Pancreas (tissue), 10 donors: ENCODE measurements around the gene KCNG2. TPM values are rescaled to one million over a fixed set of nuclear protein-coding genes. Genes with fewer than 3 reads are reported as not detected.

Experiments used
- ATAC-seq, 4 donors: fragments of 200-7000 bp; cut with Tn5 transposase; one replicate each; pipeline versions ENCODE4 v1.8.0 to v1.9.1; 2020; ENCODE audit warnings: mild to moderate bottlenecking in 4 of 4, moderate library complexity in 4 of 4
- DNase-seq, 6 donors: peaks; one replicate each; pipeline ENCODE4 v3.0.0-alpha.2; 2020
- FAIRE-seq: peaks from 2 replicates; lab custom pipeline; 2012; peaks lifted over from hg19 to GRCh38; lab: Jason Lieb, UNC
- H3K27ac ChIP-seq, 4 donors: fragments of 200-600 bp; sonication (generic); 1 replicate in 3 of 4; 2 replicates in 1 of 4; pipeline versions ENCODE4 v1.5.0 to v1.8.0; 2020
- H3K27me3 ChIP-seq, 4 donors: fragments of 200-600 bp; one replicate each; pipeline ENCODE4 v1.8.0; 2021
- H3K36me3 ChIP-seq, 3 donors: fragments of 200-600 bp; sonication (generic) in 1 of 3; one replicate each; pipeline versions ENCODE4 v1.5.0 to v1.8.0; 2020 to 2021
- H3K4me1 ChIP-seq, 3 donors: fragments of 200-600 bp; one replicate each; pipeline ENCODE4 v1.8.0; 2021
- H3K4me3 ChIP-seq, 4 donors: fragments of 200-600 bp; sonication (generic) in 2 of 4; one replicate each; pipeline versions ENCODE4 v1.5.0 to v1.8.0; 2020 to 2021
- H3K9me3 ChIP-seq, 4 donors: fragments of 200-600 bp; one replicate each; pipeline ENCODE4 v1.8.0; 2021
- WGBS, 2 donors: extraction: QIAGEN DNeasy Blood & Tissue Kit; methylation state at CpG; one replicate each; pipeline ENCODE4 v1.1.7; 2013; 5-methylcytosine and 5-hydroxymethylcytosine counted together
- intact Hi-C, 3 donors: fragments of 100-400 bp; cut with DNase I; formaldehyde crosslinking; loops; one replicate each; pipeline versions ENCODE4 v1.11.1 to v1.14.2; 2022
- polyA plus RNA-seq, 2 donors: library from polyadenylated mRNA; stranded (reverse); fragments of 200-250 nt; gene quantifications; one replicate each; pipeline ENCODE4 v1.2.3, GENCODE V29; 2013
- total RNA-seq, 6 donors: library from RNA; stranded (reverse); fragmentation: NEBNext Ultra II Directional in 4 of 6; extraction: Animal tissue kit (Norgen Biotek cat#: 25700) in 4 of 6; gene quantifications; one replicate each; pipeline versions ENCODE4 v1.2.1 to v1.2.4, GENCODE V29; 2021 to 2023
- TF ChIP-seq, protein P1 (sequence below), 4 donors: fragments of 200-600 bp; sonication (generic) in 3 of 4; IDR thresholded peaks; one replicate each; pipeline versions ENCODE4 v1.5.0 to v1.8.0; 2021; ENCODE audit warnings: antibody characterized with exemption in 4 of 4
- donor health status: healthy with polysubstance abuse.
- donor health status: DM: no; HTN: no; CAD: no; lungs with moderate emphysema.
- donor health status: DM: no; HTN: no; CAD: no.
- donor health status: control.
- donor health status: control.
- donor health status: Bipolar disorder and iron deficiency.
- donor health status: DM: yes; HTN: yes; CAD: no.
- donor health status: DM: no; HTN: no; CAD: no.
- donor health status: DM: no; HTN: no; CAD: no.
- donor health status: DM: yes; HTN: yes; CAD: no.

The KCNG2 gene
- total and polyA plus RNA-seq, 8 donors: 0.12 to 0.22 (median 0.13) TPM; not detected in 5

DNA sequence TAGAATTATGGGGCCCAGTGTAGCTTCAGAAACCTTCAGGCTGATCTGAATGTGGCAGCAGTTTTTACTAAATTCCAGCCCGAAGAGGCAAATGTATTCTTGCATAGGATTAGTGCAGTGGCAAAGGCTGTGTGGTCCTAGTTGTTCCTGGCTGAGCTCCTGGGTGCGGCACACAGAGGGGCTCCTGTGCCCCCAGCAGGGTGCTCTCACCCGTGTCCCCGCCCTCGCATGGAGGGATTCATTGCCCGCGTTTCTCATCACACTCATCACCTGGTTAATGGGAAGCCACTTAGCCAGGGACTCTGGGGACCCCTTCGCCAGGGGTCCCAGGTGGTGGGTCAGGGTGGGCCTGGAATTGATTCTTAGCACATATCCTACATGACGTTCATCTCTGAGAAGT, 3.9 kb downstream of the KCNG2 start:
- Histone ChIP-seq H3K4me3 (no peak overlapping the region), H3K4me1 (peaks cover 0 to 12% (median 9%) of the 10 kb centered on the region in 3 donors), H3K27me3 (peaks cover 0 to 27% (median 5%) of the 10 kb centered on the region in 4 donors), H3K9me3 (no peaks in the 10 kb centered on the region), H3K36me3 (no peaks in the 10 kb centered on the region), H3K27ac (no peak overlapping the region)
- no peak for ATAC-seq
- 82 to 93% methylated on average over 9 of the region's 9 CpGs for WGBS, 2 donors
- TF ChIP-seq, protein P1, sequence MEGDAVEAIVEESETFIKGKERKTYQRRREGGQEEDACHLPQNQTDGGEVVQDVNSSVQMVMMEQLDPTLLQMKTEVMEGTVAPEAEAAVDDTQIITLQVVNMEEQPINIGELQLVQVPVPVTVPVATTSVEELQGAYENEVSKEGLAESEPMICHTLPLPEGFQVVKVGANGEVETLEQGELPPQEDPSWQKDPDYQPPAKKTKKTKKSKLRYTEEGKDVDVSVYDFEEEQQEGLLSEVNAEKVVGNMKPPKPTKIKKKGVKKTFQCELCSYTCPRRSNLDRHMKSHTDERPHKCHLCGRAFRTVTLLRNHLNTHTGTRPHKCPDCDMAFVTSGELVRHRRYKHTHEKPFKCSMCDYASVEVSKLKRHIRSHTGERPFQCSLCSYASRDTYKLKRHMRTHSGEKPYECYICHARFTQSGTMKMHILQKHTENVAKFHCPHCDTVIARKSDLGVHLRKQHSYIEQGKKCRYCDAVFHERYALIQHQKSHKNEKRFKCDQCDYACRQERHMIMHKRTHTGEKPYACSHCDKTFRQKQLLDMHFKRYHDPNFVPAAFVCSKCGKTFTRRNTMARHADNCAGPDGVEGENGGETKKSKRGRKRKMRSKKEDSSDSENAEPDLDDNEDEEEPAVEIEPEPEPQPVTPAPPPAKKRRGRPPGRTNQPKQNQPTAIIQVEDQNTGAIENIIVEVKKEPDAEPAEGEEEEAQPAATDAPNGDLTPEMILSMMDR (IDR thresholded peaks at IDR 0.05): no peak
- no peak for FAIRE-seq
- intact Hi-C loops: no loop called here
- no peak for DNase-seq

DNA sequence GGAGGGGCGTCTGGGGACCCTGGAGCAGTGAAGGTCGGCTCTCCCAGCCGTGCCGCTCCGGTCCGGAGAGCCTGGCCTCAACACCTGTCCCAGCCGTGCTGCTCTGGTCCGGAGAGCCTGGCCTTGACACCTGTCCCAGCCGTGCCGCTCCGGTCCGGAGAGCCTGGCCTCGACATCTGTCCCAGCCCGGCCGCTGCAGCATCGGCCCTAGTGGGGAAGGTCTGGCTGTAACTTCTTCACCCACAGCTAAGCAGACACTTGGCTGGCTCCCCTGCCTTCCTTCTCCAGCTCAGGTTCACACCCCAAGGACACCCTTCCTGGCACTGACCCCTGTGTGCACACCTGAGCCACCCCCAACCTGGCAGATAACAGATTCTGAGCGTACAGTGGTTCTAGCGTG, 4.6 kb downstream of the KCNG2 start:
- DNase-seq: no peak
- no peaks in the 10 kb centered on the region for H3K36me3 ChIP-seq
- 66 to 75% methylated on average over 18 of the region's 18 CpGs for WGBS, 2 donors
- no peak overlapping the region for H3K4me3 ChIP-seq
- no peak overlapping the region for H3K27ac ChIP-seq
- intact Hi-C loops: no loop called here
- H3K9me3 ChIP-seq: no peaks in the 10 kb centered on the region
- peaks cover 0 to 21% (median 5%) of the 10 kb centered on the region in 4 donors for H3K27me3 ChIP-seq
- peaks cover 0 to 12% (median 9%) of the 10 kb centered on the region in 3 donors for H3K4me1 ChIP-seq
- FAIRE-seq: no peak
- TF ChIP-seq, protein P1 (IDR thresholded peaks at IDR 0.05): no peak
- no peak for ATAC-seq

DNA sequence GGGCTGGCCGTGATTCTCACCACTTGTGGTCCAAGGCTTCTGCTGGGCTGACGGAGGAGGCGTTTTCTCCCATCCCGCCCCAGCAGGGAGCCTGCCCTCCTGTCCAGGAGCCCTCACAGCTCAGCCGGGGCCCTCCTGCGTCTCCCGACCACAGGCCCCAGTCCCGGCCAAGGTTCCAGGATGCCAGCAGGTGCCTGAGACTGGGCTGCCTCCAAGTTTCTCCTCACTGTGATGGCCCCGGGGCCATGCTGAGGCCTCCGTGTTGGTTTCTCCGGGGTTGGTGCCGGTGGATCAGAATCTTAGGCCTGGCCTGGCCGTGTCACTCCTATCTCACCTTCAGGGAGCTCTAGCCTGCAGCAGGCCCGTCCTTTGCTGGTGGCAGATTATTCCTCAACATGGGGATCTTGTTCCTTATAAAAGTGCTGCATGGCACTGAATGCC, 5.9 kb downstream of the KCNG2 start:
- Histone ChIP-seq H3K36me3 (no peaks in the 10 kb centered on the region), H3K27ac (no peak overlapping the region), H3K27me3 (peaks cover 0 to 17% (median 4%) of the 10 kb centered on the region in 4 donors), H3K4me1 (peaks cover 0 to 6% (median 4%) of the 10 kb centered on the region in 3 donors), H3K4me3 (no peak overlapping the region), H3K9me3 (no peaks in the 10 kb centered on the region)
- intact Hi-C loops: no loop called here
- ATAC-seq (no peak), DNase-seq (no peak), FAIRE-seq (no peak)
- TF ChIP-seq, protein P1 (IDR thresholded peaks at IDR 0.05): no peak
- 86 to 87% methylated on average over 14 of the region's 14 CpGs for WGBS, 2 donors

DNA sequence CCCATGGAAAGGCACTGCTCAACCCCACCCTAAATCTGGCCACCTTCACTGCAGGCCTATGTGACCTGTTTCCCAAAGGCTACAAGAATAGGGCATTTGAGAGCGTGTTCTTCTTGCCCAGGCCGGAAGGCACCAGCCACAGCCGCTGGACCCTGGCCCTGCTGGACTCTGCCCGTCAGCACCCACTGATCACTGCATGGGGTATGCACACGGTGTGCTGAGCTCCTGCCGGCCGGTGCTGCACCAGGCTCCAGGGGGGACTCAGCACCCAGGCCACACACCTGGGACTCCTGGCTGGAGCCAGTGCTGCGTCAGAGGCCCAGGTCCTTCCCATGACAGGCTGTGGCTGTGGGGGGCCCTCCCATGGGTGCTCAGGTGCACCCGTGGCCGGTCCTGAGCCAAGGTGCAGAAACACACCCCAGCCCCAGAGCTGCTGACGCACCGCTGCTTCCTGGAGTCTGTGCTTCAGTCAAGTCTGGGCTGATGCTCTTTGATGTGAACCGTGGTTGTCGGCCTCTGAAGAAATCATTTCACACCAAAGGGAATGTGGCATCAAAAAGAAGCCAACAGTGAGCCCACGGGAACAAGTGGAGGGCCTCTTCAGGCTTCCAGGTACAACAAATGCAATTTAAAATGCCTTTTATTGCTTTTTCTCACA, 6.5 kb downstream of the KCNG2 start:
- intact Hi-C loops: no loop called here
- H3K4me3 ChIP-seq: no peak overlapping the region
- TF ChIP-seq, protein P1 (IDR thresholded peaks at IDR 0.05): no peak
- no peak for FAIRE-seq
- H3K36me3 ChIP-seq: no peaks in the 10 kb centered on the region
- H3K27me3 ChIP-seq: peaks cover 0 to 11% (median 2%) of the 10 kb centered on the region in 4 donors
- H3K4me1 ChIP-seq: no peaks in the 10 kb centered on the region
- H3K27ac ChIP-seq: no peak overlapping the region
- H3K9me3 ChIP-seq: no peaks in the 10 kb centered on the region
- 83 to 91% methylated on average over 15 of the region's 15 CpGs for WGBS, 2 donors
- no peak for DNase-seq
- ATAC-seq: no peak
